Thymus (tissue), 11 donors: Measurements from ENCODE around the gene ANKRD12. TPM values are rescaled to one million over a fixed set of nuclear protein-coding genes. Genes with fewer than 3 reads are reported as not detected.

Experiments
- DNase-seq, 9 donors: peaks; one replicate each; pipeline ENCODE4 v3.0.0-alpha.2; 2013; ENCODE audit warnings: low spot score in 9 of 9, low read depth in 6 of 9, missing footprints in 1 of 9
- H3K27ac ChIP-seq, 2 donors: one replicate each; pipeline ENCODE4 v1.5.1; 2013; ENCODE audit warnings: control low read depth in 1 of 2, low read depth in 1 of 2, low read length in 1 of 2, mild to moderate bottlenecking in 1 of 2, moderate library complexity in 1 of 2
- H3K27me3 ChIP-seq, 2 donors: one replicate each; pipeline ENCODE4 v1.5.1; 2013; ENCODE audit warnings: low read length in 1 of 2; ENCODE audit not compliant: control insufficient read depth in 2 of 2, insufficient read depth in 1 of 2
- H3K36me3 ChIP-seq, 2 donors: one replicate each; pipeline ENCODE4 v1.5.1; 2013; ENCODE audit warnings: low read length in 1 of 2, mild to moderate bottlenecking in 1 of 2, moderate library complexity in 1 of 2; ENCODE audit not compliant: control insufficient read depth in 2 of 2, insufficient read depth in 2 of 2
- H3K4me1 ChIP-seq, 2 donors: one replicate each; pipeline ENCODE4 v1.5.1; 2013; ENCODE audit warnings: low read length in 2 of 2; ENCODE audit not compliant: control insufficient read depth in 2 of 2, insufficient read depth in 2 of 2
- H3K4me3 ChIP-seq, 2 donors: one replicate each; pipeline ENCODE4 v1.5.1; 2013; ENCODE audit warnings: low read length in 2 of 2, control low read depth in 1 of 2, mild to moderate bottlenecking in 1 of 2
- H3K9me3 ChIP-seq, 2 donors: one replicate each; pipeline ENCODE4 v1.5.1; 2013; ENCODE audit warnings: low read length in 1 of 2, mild to moderate bottlenecking in 1 of 2; ENCODE audit not compliant: control insufficient read depth in 2 of 2, insufficient read depth in 1 of 2
- WGBS: extraction: QIAGEN DNeasy Blood & Tissue Kit; methylation state at CpG from one replicate; pipeline ENCODE4 v1.1.7; 2013; 5-methylcytosine and 5-hydroxymethylcytosine counted together
- polyA plus RNA-seq: library from polyadenylated mRNA; stranded (reverse); fragments of 200-250 nt; gene quantifications from one replicate; pipeline ENCODE4 v1.2.3, GENCODE V29; 2013
- total RNA-seq: library from RNA; stranded (reverse); fragments of 120-200 nt; gene quantifications from one replicate; pipeline ENCODE4 v1.2.4, GENCODE V29; 2013
- donor health status: healthy.

Gene ANKRD12
- total and polyA plus RNA-seq, 2 donors = 13.0 to 57.9 TPM

DNA sequence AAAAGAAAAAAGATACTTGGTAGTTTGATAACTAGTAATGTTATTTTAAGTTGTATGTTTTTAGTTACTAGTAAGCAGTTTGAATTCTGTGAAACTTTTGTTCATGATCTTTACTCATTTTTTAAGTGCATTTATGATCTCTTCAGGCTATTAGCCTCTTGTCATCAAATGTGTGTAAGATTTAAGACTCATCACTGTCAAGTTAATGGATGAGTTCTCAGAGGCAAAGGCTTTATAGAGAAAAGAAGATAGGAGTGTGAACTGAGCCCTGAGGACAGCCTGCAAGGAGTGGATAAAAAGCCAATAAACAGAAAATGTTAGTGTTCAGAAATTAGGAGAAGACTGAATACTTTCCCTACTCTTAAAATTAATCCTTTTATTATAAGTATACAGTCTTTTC lies 20.6 kb upstream of the ANKRD12 start:
- DNase-seq = no peak
- peaks cover 0 to 2% of the 10 kb centered on the region in 2 donors for H3K4me1 ChIP-seq
- H3K9me3 ChIP-seq = no peaks in the 10 kb centered on the region

DNA sequence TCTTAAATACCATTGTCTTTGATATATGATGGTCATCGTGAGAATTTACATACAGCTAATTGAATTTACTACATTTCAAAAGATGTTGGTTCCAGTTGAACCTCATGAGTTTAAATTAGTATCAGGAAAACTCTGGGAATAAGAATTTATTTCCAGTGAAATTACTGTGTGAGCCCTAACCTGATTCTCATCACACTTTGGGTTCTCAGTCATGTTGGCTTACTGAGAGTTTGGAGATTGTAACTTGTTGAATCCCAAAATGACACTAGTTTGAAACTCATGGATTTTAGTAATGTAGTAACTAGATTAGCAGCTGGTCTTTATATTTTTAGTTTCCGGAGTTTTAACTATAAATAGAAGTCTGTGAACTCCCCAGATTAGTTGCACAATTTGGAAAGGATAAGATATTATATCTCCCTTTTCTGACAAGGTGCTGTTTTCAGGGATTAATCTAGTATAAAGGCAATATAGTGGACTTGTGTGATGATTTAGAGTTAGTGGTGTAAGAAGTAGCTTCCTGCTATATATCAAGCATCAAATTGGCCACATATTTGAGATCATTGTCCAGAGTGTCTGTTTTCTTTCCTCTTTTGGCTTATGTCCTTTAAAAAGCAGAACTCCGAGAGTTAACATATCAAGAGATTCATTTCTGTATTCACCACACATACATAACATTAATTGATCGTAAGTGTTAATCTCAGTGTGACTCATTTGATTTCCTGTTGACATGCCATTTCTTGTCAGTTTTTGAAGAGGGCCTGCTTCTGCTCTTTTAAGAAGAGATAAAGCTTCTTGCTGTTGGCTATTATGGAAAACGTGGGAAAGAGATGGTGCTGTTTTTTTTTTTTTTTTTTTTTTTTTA lies 18.4 kb upstream of the ANKRD12 start:
- DNase-seq = peak in 1 of 9 donors; percentile 33
- Histone ChIP-seq H3K36me3 (peaks cover 0 to 32% of the 10 kb centered on the region in 2 donors), H3K4me3 (no peak overlapping the region), H3K27me3 (no peaks in the 10 kb centered on the region), H3K9me3 (no peaks in the 10 kb centered on the region), H3K4me1 (peaks cover 0 to 2% of the 10 kb centered on the region in 2 donors), H3K27ac (no peak overlapping the region)
- WGBS = 67% methylated on average over 5 of the region's 5 CpGs

More for the DNA sequence above, 20.6 kb upstream of the ANKRD12 start:
- no peaks in the 10 kb centered on the region for H3K27me3 ChIP-seq
- no peak overlapping the region for H3K27ac ChIP-seq
- H3K4me3 ChIP-seq = no peak overlapping the region
- H3K36me3 ChIP-seq = peaks cover 0 to 21% of the 10 kb centered on the region in 2 donors

DNA sequence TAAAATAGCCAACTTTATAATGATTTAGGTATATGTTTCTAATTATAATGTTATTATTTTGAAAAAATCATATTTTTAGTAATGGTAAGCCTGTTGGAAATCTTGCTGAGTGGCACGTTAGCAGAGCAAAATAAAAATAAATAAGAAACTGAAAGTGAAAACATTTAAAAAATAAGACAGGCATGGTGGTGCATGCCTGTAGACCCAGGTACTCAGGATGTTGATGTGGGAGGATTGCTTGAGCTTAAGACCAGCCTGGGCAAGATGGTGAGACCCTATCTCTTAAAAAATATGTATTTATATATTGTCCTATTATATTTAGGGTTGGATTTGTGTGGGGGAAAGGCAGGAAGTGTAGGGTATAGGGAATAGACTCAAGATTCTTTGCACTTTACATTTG lies 15.8 kb upstream of the ANKRD12 start:
- DNase-seq = no peak
- H3K9me3 ChIP-seq = no peaks in the 10 kb centered on the region
- H3K27ac ChIP-seq = no peak overlapping the region
- 42% methylated on average over 1 of the region's 1 CpG for WGBS
- H3K4me1 ChIP-seq = peaks cover 0 to 2% of the 10 kb centered on the region in 2 donors
- peaks cover 4 to 42% of the 10 kb centered on the region in 2 donors for H3K36me3 ChIP-seq
- no peak overlapping the region for H3K4me3 ChIP-seq
- no peaks in the 10 kb centered on the region for H3K27me3 ChIP-seq

DNA sequence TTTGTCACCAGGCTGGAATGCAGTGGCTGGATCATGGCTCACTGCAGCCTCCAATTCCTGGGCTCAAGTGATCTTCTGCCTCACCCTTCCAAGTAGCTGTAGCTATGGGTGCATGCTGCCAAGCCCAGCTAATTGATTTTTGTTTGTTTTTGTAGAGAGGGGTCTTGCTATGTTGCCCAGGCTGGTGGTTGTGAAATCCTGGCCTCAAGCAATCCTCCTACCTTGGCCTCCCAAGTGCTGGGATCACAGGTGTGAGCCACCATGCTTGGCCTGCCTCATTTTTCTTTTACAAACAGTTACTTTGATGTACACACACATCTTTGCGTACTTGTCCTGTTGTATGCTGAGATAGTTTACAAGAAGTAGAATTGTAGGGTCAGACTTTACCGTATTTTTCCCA lies 13.1 kb upstream of the ANKRD12 start:
- WGBS = over 99% methylated on average over 2 of the region's 2 CpGs
- H3K4me1 ChIP-seq = no peaks in the 10 kb centered on the region
- H3K9me3 ChIP-seq = no peaks in the 10 kb centered on the region
- H3K36me3 ChIP-seq = peaks cover 9 to 66% of the 10 kb centered on the region in 2 donors
- DNase-seq = no peak
- H3K4me3 ChIP-seq = no peak overlapping the region
- no peaks in the 10 kb centered on the region for H3K27me3 ChIP-seq
- no peak overlapping the region for H3K27ac ChIP-seq

DNA sequence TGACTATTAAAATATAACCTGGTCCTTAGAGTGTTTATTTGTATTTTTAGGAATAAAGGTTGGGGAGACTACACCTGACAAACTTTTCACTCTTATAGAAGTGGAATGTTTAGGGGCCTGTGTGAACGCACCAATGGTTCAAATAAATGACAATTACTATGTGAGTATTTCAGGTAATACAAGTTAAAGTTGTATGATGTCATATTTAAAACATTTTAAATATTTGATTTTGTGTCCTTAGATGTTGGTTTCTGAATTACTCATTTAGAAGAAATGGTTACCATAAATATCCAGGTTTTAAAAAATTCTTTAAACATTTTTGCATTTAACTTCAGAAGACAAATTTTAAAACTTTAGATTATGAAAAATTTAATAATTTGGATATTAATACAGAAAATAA lies 11.8 kb upstream of the ANKRD12 start:
- Histone ChIP-seq H3K9me3 (no peaks in the 10 kb centered on the region), H3K27me3 (no peaks in the 10 kb centered on the region), H3K36me3 (peaks cover 12 to 71% of the 10 kb centered on the region in 2 donors), H3K27ac (no peak overlapping the region), H3K4me1 (no peaks in the 10 kb centered on the region), H3K4me3 (no peak overlapping the region)
- WGBS = 96% methylated on average over 1 of the region's 1 CpG
- no peak for DNase-seq

DNA sequence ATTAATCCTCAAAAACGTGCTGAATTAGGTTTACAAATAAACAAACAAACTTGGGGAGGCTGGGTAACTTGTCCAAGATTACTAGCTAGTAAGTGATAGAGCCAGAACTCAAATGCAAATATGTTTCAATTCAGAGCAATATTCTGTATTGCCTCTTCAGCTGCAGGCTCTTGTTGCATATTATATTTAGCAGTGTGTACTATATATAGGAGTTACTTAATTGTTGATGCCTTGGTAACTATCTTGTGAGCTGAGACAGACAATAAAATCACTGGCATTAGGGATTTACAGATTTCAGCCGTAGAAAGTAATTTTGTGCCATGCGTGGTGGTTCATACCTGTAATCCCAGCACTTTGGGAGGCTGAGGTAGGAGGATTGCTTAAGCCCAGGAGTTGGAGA lies 10.2 kb upstream of the ANKRD12 start:
- peaks cover 12 to 64% of the 10 kb centered on the region in 2 donors for H3K36me3 ChIP-seq
- no peaks in the 10 kb centered on the region for H3K27me3 ChIP-seq
- no peak overlapping the region for H3K4me3 ChIP-seq
- no peaks in the 10 kb centered on the region for H3K9me3 ChIP-seq
- DNase-seq = no peak
- no peaks in the 10 kb centered on the region for H3K4me1 ChIP-seq
- WGBS = 95% methylated on average over 3 of the region's 3 CpGs
- H3K27ac ChIP-seq = no peak overlapping the region

DNA sequence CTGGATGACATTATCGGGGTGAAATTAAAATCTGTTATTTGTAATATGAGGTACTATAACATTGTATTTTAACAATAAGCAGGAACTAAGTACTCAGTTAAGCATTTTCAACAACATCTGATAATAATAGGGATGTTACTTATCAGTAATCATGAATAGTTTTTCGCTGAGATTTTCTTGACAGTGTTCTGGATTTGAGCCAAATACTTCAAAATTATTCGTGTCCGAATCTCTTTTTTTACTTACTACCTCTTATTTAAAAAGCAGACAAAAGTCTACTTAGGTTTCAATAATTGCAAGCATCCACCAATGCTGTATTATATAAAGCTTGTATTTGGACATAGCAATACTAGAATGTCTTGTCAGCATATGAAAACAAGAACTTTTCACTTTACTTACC lies 6.4 kb upstream of the ANKRD12 start:
- DNase-seq = no peak
- H3K4me3 ChIP-seq = no peak overlapping the region
- 95% methylated on average over 4 of the region's 4 CpGs for WGBS
- no peaks in the 10 kb centered on the region for H3K27me3 ChIP-seq
- no peaks in the 10 kb centered on the region for H3K9me3 ChIP-seq
- no peak overlapping the region for H3K27ac ChIP-seq
- H3K4me1 ChIP-seq = peaks cover 0 to 3% of the 10 kb centered on the region in 2 donors
- H3K36me3 ChIP-seq = peaks cover 8 to 69% of the 10 kb centered on the region in 2 donors

DNA sequence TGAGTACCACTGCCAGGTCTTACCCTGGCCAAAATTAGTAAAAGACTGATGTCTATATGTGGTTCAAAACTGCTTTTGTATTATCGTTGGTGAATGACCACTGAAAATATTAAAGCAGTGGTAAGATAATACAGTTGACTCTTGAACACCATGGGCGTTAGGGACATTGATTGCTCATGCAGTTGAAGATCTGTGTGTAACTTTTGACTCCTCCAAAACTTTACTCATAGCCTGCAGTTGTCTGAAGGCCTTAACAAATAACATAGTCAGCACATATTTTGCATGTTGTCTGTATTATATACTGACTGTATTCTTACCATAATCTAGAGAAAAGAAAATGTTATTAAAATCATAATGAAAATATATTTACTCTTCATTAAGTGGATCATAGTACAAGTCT lies 5.8 kb upstream of the ANKRD12 start:
- DNase-seq = no peak
- peaks cover 0 to 9% of the 10 kb centered on the region in 2 donors for H3K4me1 ChIP-seq
- no peak overlapping the region for H3K27ac ChIP-seq
- no peak overlapping the region for H3K4me3 ChIP-seq
- 96% methylated on average over 2 of the region's 2 CpGs for WGBS
- no peaks in the 10 kb centered on the region for H3K27me3 ChIP-seq
- H3K9me3 ChIP-seq = no peaks in the 10 kb centered on the region
- peaks cover 8 to 67% of the 10 kb centered on the region in 2 donors for H3K36me3 ChIP-seq

DNA sequence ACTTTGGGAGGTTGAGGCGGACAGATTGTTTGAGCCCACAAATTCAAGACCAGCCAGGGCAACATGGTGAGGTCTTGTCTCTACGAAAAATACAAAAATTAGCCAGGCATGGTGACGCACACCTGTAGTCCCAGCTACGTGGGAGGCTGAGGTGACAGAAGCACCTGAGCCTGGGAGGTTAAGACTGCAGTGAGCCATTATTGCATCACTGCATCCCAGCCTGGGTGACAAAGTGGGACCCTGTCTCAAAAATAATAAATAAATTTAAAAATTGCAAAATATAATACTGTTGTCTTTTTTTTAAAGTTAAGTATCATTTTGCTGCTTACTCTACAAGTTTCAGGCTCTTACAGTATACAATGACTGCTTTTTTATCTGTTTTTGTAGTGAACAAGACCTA lies 4.0 kb upstream of the ANKRD12 start:
- Histone ChIP-seq H3K4me3 (no peak overlapping the region), H3K36me3 (peaks cover 5 to 53% of the 10 kb centered on the region in 2 donors), H3K27me3 (no peaks in the 10 kb centered on the region), H3K9me3 (no peaks in the 10 kb centered on the region), H3K27ac (no peak overlapping the region), H3K4me1 (peaks cover under 1 to 11% of the 10 kb centered on the region in 2 donors)
- 99% methylated on average over 4 of the region's 4 CpGs for WGBS
- DNase-seq = no peak
